ENCODE data around the gene SFN.
"Not testable (repeated sequence)": the region's sequence is repeated elsewhere in the genome, so short reads cannot be mapped to it uniquely, and the experiment has no call there.

Gene SFN

GRCh38 chr1:26839779-26840178 is 23.2 kb upstream of the SFN start:
- no peak for DNase-seq

GRCh38 chr1:26844424-26845196 is 18.3 kb upstream of the SFN start:
- DNase-seq = no peak

- not testable (repeated sequence) for DNase-seq
Measured at GRCh38 chr1:26847826-26848225, 15.1 kb upstream of the SFN start.

- DNase-seq = no peak
Measured at GRCh38 chr1:26848499-26848898, 14.4 kb upstream of the SFN start.

GRCh38 chr1:26848941-26849774 is 13.8 kb upstream of the SFN start:
- no peak for DNase-seq

- no peak for DNase-seq
Measured at GRCh38 chr1:26851106-26851684, 11.8 kb upstream of the SFN start.

- no peak for DNase-seq
Measured at GRCh38 chr1:26852701-26853100, 10.2 kb upstream of the SFN start.

GRCh38 chr1:26853156-26853555 is 9.8 kb upstream of the SFN start:
- DNase-seq = peak; percentile 84

- no peak for DNase-seq
Measured at GRCh38 chr1:26853600-26853999, 9.3 kb upstream of the SFN start.

GRCh38 chr1:26854906-26855305 is 8.0 kb upstream of the SFN start:
- DNase-seq = no peak

- DNase-seq = no peak
Measured at GRCh38 chr1:26855636-26856035, 7.3 kb upstream of the SFN start.

- DNase-seq = no peak
Measured at GRCh38 chr1:26856181-26856580, 6.8 kb upstream of the SFN start.

- no peak for DNase-seq
Measured at GRCh38 chr1:26856604-26857469, 6.1 kb upstream of the SFN start.

GRCh38 chr1:26857473-26858060 is 5.4 kb upstream of the SFN start:
- DNase-seq = no peak

GRCh38 chr1:26858160-26858559 is 4.8 kb upstream of the SFN start:
- DNase-seq = no peak

- no peak for DNase-seq
Measured at GRCh38 chr1:26858891-26859640, 3.9 kb upstream of the SFN start.

GRCh38 chr1:26861286-26861701 is 1.7 kb upstream of the SFN start:
- no peak for DNase-seq

GRCh38 chr1:26861889-26862378 is 1.0 kb upstream of the SFN start:
- DNase-seq = no peak

- no peak for DNase-seq
Measured at GRCh38 chr1:26863685-26864077, 732 bp downstream of the SFN start.

GRCh38 chr1:26864610-26865480 is 1.9 kb downstream of the SFN start:
- DNase-seq = peak; percentile 98

Measured in OCI-M1 (cell line).